PC-9 (cell line): ENCODE data around the gene ATXN7.

Source experiments
- EZH2 ChIP-seq: fragments of 200-600 bp; sonication (generic); IDR thresholded peaks from 2 replicates; pipeline ENCODE4 v1.8.0; 2017; ENCODE audit warnings: antibody characterized with exemption, low read depth
- TF ChIP-seq, protein P1 (sequence below): fragments of 200-600 bp; sonication (generic); conservative IDR thresholded peaks from 2 replicates; pipeline ENCODE4 v1.6.1; 2017; ENCODE audit warnings: mixed run types, antibody characterized with exemption, mild to moderate bottlenecking, moderate library complexity

DNA sequence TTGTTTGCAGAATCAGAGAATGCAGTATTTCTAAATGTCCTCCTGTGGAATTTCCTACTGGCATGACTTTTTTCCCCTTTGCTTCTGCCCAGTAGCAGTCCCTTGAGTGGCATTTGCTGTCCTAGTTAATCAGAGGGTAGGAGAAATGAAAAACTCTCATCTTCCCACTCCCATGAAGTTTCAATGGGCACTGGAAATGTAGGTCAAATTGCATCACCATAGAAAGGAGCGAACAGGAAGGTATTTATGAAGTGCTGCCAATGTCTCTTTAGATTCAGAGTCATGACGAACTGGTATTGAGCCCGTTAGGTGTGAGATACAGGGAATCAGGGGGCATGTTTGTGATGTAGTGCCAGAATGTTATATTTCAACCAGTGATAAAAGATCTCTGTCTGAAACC, 23.2 kb downstream of the ATXN7 start:
- TF ChIP-seq, protein P1, sequence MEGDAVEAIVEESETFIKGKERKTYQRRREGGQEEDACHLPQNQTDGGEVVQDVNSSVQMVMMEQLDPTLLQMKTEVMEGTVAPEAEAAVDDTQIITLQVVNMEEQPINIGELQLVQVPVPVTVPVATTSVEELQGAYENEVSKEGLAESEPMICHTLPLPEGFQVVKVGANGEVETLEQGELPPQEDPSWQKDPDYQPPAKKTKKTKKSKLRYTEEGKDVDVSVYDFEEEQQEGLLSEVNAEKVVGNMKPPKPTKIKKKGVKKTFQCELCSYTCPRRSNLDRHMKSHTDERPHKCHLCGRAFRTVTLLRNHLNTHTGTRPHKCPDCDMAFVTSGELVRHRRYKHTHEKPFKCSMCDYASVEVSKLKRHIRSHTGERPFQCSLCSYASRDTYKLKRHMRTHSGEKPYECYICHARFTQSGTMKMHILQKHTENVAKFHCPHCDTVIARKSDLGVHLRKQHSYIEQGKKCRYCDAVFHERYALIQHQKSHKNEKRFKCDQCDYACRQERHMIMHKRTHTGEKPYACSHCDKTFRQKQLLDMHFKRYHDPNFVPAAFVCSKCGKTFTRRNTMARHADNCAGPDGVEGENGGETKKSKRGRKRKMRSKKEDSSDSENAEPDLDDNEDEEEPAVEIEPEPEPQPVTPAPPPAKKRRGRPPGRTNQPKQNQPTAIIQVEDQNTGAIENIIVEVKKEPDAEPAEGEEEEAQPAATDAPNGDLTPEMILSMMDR: no peak
- TF ChIP-seq EZH2: no peak
